Prostate gland (tissue), 2 donors: ENCODE data around the gene SSTR5.

ENCODE experiments used
- POLR2A ChIP-seq: fragments of 450-650 bp; IDR thresholded peaks from one replicate; pipeline ENCODE4 v1.6.1; 2016; ENCODE audit warnings: antibody characterized with exemption, mild to moderate bottlenecking
- POLR2AphosphoS5 ChIP-seq: sonication (generic); formaldehyde crosslinking; IDR thresholded peaks from one replicate; pipeline ENCODE4 v1.6.1; 2017; ENCODE audit warnings: antibody characterized with exemption
- TF ChIP-seq, protein P1 (sequence below), 4 experiments: fragments of 200-600 bp in 2 of 4; fragments of 450-650 bp in 2 of 4; sonication (generic) in 2 of 4; IDR thresholded peaks; 1 replicate in 3 of 4; 2 replicates in 1 of 4; pipeline ENCODE4 v1.5.1; 2016 to 2019; ENCODE audit warnings: antibody characterized with exemption in 4 of 4, mild to moderate bottlenecking in 2 of 4, moderate library complexity in 2 of 4

DNA sequence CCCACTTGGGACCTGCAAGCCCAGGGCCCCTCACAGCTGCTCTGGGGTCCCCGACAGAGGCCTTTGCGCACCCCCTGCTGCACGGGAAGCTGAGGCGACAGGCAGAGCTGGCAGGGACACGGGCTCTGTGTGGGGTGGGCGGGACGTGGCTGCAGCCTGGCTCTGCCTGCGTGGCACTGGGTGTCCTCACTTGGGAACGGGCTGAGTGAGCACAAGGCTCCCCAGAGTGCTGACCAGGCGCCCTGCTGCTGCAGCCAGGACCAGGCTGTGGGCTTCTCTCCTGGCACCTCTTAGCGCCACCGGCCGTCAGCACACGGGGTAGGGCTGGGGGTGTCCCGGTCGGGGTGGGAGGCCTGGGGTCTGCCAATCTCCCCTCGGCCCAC lies 16.9 kb downstream of the SSTR5 start:
- TF ChIP-seq POLR2A (no peak), POLR2AphosphoS5 (no peak)
- TF ChIP-seq, protein P1, sequence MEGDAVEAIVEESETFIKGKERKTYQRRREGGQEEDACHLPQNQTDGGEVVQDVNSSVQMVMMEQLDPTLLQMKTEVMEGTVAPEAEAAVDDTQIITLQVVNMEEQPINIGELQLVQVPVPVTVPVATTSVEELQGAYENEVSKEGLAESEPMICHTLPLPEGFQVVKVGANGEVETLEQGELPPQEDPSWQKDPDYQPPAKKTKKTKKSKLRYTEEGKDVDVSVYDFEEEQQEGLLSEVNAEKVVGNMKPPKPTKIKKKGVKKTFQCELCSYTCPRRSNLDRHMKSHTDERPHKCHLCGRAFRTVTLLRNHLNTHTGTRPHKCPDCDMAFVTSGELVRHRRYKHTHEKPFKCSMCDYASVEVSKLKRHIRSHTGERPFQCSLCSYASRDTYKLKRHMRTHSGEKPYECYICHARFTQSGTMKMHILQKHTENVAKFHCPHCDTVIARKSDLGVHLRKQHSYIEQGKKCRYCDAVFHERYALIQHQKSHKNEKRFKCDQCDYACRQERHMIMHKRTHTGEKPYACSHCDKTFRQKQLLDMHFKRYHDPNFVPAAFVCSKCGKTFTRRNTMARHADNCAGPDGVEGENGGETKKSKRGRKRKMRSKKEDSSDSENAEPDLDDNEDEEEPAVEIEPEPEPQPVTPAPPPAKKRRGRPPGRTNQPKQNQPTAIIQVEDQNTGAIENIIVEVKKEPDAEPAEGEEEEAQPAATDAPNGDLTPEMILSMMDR (IDR thresholded peaks at IDR 0.05) = no peak
